CD4-positive, alpha-beta T cell treated with Interleukin-10 for 1 hour (primary cell): ENCODE results near the gene GIT2.

Experiments
- DNase-seq: peaks from one replicate; pipeline ENCODE4 v3.0.0-alpha.2; 2020

GIT2 gene

DNA sequence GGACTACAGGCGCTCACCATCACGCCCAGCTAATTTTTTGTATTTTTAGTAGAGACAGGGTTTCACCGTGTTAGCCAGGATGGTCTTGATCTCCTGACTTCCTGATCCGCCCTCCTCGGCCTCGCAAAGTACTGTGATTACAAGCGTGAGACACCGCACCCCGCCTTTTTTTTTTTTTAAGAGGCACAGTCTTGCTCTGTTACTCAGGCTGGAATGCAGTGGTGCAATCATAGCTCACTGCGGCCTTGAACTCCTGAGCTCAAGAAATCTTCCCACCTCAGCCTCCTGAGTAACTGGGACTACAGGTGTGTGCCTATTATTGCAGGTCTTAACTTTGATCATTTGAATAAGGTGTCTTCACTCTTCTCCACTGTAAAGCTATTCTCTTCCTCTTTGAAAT is 110.6 kb downstream of the GIT2 start:
- no peak for DNase-seq

GRCh38 chr12:109883461-109883860 is 112.7 kb downstream of the GIT2 start:
- no peak for DNase-seq

- no peak for DNase-seq
Observed at GRCh38 chr12:109881752-109882151, 114.4 kb downstream of the GIT2 start.

GRCh38 chr12:109880938-109881337 is 115.2 kb downstream of the GIT2 start:
- no peak for DNase-seq

DNA sequence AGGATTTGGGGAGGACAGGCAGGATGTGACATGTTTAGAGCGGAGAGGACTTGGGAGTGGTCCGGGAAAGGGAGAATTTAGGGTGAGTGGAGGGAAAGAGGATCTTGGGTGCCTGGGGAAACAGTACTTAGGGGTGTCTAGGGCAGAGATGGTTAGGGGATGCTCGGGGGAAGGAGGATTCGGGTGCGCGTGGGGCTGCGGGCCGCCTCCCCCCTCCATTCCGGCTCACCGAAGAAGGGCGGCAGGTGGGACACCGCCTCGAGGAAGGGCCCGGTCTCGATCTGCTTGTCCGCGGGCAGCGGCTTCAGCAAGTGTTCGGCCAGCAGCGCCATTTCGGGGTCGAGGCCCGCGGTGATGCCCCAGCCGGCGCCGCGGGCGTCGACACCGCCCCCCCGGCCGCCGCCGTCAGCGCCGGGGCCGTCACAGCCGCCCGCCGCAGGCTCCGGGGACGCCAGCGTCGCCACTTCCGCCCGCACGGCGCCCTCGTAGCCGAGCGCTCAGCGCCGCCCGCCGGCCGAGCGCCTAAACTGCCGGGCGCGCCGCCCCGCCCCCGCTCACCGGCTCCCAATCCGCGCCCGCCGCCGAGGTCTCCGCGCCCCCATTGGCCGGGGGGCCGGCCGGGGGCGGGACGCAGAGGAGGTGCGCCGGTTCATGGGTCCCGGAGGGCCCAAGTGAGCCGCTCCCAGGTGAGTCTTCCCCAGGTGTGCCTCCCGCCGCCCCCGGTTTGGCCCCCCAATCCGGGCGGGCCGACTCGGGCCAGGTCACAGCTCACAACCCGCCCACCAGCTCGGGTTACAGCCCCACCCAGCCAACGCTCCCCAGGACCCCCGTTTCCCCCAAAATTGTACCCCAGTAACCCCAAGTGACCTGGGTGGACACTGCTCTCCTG is 115.9 kb downstream of the GIT2 start, which contains the start of gene GLTP:
TSS of gene GLTP (minus strand) at position 499 of the 889 bp plus-strand sequence. CDS start at position 332, 167 bp downstream.
- peak; percentile 93 for DNase-seq
